DMS153 (cell line): Measurements from ENCODE around the gene GSN.

ENCODE experiments used
- DNase-seq: peaks from one replicate; lab custom pipeline; 2025; lab: John Stamatoyannopoulos, UW

GSN gene

GRCh38 chr9:121267689-121268597 is at the start of gene GSN:
Gene GSN (plus strand): TSS chr9:121268162. CDS start chr9:121301972, 33,810 bp downstream.
- DNase-seq = peak; percentile 23

GRCh38 chr9:121218357-121219027 is 49.5 kb upstream of the GSN start:
- DNase-seq = no peak

- no peak for DNase-seq
Measured at GRCh38 chr9:121219530-121219929, 48.4 kb upstream of the GSN start.

GRCh38 chr9:121220996-121221663 is 46.8 kb upstream of the GSN start:
- no peak for DNase-seq

GRCh38 chr9:121221664-121222055 is 46.3 kb upstream of the GSN start:
- no peak for DNase-seq

- DNase-seq = no peak
Measured at GRCh38 chr9:121222524-121223171, 45.3 kb upstream of the GSN start.

GRCh38 chr9:121225240-121225639 is 42.7 kb upstream of the GSN start:
- no peak for DNase-seq

- DNase-seq = no peak
Measured at GRCh38 chr9:121226175-121226574, 41.8 kb upstream of the GSN start.

- no peak for DNase-seq
Measured at GRCh38 chr9:121227862-121228261, 40.1 kb upstream of the GSN start.

- DNase-seq = no peak
Measured at GRCh38 chr9:121230256-121230655, 37.7 kb upstream of the GSN start.

GRCh38 chr9:121232251-121232650 is 35.7 kb upstream of the GSN start:
- DNase-seq = no peak

GRCh38 chr9:121233906-121234831 is 33.8 kb upstream of the GSN start:
- DNase-seq = no peak

GRCh38 chr9:121234832-121235161 is 33.2 kb upstream of the GSN start:
- no peak for DNase-seq

- DNase-seq = no peak
Measured at GRCh38 chr9:121235512-121235911, 32.5 kb upstream of the GSN start.

- no peak for DNase-seq
Measured at GRCh38 chr9:121237916-121238315, 30.0 kb upstream of the GSN start.

- no peak for DNase-seq
Measured at GRCh38 chr9:121239071-121239470, 28.9 kb upstream of the GSN start.

- DNase-seq = no peak
Measured at GRCh38 chr9:121239851-121240250, 28.1 kb upstream of the GSN start.

GRCh38 chr9:121240472-121241135 is 27.4 kb upstream of the GSN start:
- no peak for DNase-seq

GRCh38 chr9:121242219-121242958 is 25.6 kb upstream of the GSN start:
- no peak for DNase-seq

- no peak for DNase-seq
Measured at GRCh38 chr9:121242959-121243346, 25.0 kb upstream of the GSN start.
